ENCODE measurements around the gene HHATL.
"Not testable (repeated sequence)": the region's sequence is repeated elsewhere in the genome, so short reads cannot be mapped to it uniquely, and the experiment has no call there.

Gene HHATL

DNA sequence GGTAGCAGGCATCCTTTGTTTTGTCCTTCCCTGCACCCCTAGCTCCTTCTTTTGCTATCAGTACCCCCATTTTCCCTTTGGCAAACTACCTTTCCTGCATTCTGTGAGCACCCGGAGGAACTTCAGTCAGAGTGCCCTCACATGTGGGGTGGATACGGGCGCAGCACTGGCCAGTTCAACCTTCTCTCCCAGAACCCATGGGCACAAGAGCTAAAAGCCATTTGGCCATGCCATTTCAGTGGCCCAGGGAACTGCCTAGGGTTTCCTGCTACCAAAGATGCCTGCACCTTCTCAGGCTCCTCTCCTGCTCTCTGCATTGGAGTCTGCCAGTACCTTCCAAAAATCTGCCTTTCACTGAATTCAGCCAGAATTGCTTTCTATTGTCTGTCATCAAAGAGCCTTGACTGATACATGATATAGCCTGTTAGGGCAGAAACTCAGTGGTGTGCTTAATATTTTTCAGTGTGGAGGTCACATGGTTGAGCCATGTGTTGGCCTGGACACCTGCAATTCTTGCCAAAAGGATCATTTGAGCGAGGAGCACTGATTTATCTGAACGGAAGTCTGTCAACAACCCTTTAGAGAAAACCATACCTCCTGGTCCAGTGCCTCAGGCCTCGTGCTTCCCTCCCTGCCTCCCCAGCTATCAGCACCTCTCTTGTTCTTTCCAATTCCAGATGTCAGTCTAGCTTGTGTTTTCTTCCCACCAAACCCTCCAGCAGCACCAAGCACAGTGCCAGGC lies 27.0 kb upstream of the HHATL start:
- H3K27ac ChIP-seq = no peak overlapping the region
- TF ChIP-seq, protein P1, sequence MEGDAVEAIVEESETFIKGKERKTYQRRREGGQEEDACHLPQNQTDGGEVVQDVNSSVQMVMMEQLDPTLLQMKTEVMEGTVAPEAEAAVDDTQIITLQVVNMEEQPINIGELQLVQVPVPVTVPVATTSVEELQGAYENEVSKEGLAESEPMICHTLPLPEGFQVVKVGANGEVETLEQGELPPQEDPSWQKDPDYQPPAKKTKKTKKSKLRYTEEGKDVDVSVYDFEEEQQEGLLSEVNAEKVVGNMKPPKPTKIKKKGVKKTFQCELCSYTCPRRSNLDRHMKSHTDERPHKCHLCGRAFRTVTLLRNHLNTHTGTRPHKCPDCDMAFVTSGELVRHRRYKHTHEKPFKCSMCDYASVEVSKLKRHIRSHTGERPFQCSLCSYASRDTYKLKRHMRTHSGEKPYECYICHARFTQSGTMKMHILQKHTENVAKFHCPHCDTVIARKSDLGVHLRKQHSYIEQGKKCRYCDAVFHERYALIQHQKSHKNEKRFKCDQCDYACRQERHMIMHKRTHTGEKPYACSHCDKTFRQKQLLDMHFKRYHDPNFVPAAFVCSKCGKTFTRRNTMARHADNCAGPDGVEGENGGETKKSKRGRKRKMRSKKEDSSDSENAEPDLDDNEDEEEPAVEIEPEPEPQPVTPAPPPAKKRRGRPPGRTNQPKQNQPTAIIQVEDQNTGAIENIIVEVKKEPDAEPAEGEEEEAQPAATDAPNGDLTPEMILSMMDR (IDR thresholded peaks at IDR 0.05) = no peak
- TF ChIP-seq ZFX (IDR thresholded peaks at IDR 0.05; ENCODE audit: borderline replicate concordance) = no peak

DNA sequence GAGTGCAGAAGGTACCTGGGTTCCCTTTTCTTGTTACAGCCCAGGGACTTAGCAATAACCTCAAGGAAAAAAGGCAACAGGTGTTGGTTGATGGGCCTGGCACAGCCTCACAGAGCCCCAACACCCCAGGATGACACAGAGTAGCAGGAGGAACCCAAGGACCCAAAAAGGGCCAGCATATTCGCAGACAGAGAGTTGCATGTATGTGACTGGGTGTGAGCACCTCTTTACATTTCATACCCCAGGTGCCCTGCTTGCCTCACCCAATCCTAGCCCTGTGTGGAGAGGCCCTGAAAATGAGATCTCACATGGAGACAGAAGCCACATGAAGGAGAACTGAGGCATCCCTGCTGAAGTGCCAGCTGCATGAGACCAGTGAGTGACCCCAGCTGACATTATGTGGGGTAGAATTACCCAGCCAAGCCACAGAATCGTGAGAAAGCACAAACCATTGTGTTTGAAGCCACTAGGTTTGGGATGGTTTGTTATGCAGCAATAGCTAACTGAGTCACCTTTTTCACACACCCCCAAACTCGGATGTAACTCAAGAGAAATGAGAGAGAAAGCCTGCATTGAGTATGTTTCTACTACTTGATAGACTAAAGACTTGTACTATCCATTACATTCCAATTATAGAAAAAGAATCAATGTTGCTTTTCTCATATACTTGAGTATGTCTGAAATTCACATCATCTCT lies 26.2 kb upstream of the HHATL start:
- H3K27ac ChIP-seq = no peak overlapping the region
- TF ChIP-seq ZFX (IDR thresholded peaks at IDR 0.05; ENCODE audit: borderline replicate concordance) = no peak
- TF ChIP-seq, protein P1 (IDR thresholded peaks at IDR 0.05) = no peak

DNA sequence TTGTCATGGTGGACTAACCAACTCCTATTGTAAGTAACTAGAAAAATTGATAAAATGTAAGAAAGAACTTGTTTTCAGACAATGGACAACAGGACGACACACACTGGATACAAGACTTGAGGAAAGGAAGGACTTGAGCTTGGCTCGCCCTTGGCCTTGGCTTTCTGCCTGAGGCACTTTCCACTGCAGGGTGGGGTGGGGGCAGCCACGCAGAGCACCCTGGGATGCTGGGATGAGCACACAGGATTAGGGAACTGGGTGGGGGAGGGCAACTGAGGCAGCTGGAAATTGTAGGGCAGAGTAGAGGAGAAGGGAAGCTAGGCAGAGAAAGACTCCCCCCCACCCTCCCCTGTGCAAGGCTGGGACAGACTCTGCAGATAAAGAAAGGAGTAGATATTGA lies 25.5 kb upstream of the HHATL start:
- H3K27ac ChIP-seq = no peak overlapping the region
- TF ChIP-seq, protein P1 (IDR thresholded peaks at IDR 0.05) = no peak

DNA sequence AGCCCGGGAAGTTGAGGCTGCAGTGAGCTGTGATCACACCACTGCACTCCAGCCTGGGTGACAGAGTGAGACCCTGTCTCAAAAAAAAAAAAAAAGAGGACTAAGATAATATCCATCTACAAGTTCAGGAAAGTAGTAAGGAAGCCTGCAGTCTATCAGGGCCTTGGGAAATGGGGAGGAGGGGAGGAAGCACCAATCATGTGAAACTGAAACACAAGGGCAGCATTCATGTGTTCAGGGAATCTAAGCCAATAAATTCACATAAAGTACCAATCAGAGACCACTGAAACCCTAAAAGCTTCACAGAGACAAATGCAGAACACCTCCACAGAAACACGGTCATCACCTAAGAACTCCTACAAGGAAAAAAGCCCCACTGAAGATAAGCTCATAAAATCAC lies 22.9 kb upstream of the HHATL start:
- no peak overlapping the region for H3K27ac ChIP-seq
- TF ChIP-seq ZFX (IDR thresholded peaks at IDR 0.05; ENCODE audit: borderline replicate concordance) = no peak
- TF ChIP-seq, protein P1 (IDR thresholded peaks at IDR 0.05) = no peak

DNA sequence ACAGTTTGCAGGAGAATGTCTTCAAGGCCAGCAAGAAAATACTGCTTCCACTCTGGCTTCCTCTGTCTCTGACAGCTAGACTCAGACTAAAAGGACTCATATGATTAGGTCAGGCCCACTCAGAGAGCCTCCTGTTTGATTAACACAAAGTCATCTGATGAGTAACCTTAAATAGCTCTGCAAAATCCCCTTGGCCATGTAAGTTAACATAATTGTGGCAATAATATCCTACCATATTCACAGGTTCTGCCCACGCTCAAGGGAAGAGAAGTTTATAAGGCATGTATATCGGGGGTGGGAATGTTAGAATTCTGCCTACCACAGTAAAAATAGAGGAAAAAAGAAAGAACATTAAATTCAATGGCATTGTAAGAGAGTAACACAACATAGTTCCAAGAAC lies 20.6 kb upstream of the HHATL start:
- H3K27ac ChIP-seq = no peak overlapping the region
- TF ChIP-seq, protein P1 (IDR thresholded peaks at IDR 0.05) = no peak

DNA sequence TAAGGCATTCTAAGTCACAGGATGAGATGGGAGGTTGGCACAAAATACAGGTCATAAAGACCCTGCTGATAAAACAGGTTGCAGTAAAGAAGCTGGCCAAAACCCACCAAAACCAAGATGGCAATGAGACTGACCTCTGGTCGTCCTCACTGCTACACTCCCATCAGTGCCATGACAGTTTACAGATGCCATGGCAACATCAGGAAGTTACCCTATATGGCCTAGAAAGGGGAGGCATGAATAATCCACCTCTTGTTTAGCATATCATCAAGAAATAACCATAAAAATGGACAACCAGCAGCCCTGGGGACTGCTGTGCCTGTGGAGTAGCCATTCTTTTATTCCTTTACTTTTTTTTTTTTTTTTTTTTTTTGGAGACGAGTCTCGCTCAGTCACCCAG lies 19.8 kb upstream of the HHATL start:
- H3K27ac ChIP-seq = not testable (repeated sequence)

DNA sequence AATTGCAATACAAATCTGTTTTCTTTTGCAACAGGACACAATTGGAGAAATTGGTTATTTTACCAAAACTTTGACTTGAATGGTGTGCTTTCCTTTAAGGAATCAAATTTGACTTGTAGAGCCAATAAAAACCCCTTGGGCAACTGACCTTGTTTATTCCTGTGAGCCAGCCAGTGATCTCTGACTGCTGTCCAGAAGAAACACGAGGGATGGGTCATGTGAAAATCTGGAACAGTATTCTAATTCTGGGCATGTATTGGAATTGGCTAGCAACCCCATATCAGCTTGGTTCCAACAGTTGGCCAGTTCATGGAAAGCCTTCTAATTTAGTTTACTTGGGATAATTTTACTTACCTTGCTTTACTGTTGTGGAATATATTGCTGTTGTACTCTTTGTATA lies 19.1 kb upstream of the HHATL start:
- TF ChIP-seq ZFX (IDR thresholded peaks at IDR 0.05; ENCODE audit: borderline replicate concordance) = no peak
- TF ChIP-seq, protein P1 (IDR thresholded peaks at IDR 0.05) = no peak
- no peak overlapping the region for H3K27ac ChIP-seq
